ENCODE results near the gene SLC2A11.

Gene SLC2A11

DNA sequence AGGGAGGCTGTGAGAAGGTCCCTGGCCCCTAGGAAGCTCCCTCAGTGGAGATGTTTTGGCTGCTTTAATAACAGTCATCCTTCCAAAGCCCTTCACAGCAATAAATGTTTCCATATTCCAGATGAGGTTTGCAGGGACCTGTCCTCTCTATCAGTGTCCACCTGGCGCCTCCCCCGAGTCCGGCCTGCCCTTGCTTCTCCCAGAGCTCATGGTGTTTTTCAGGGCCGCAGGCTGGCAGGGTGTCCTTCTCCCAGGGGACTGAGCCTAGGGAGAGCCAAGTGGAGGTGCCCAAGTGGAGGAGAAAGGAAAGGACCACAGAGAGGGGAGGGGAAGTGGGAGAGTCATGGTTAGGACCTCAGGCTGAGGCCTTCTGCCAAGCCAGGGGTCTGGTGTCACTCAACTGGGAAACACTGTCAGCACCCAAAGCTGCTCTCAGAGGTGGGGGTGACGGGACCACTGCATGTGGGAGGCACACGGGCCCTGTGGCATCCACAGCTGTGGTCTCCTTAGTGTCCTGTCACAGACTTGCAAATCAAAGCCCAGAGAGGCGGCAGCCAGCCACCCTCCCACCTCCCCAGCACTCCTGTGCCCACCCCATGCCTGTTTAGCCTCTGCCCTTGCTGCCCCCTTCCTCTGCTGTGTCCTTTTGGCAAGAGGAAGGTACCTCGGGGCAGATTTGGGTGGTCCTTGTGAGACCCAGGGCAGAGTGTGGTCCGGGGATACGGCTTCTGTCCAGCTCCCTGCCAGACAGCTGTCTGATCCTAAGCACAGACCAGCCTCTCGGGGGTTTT is 25.3 kb upstream of the SLC2A11 start:
- no peak for DNase-seq

DNA sequence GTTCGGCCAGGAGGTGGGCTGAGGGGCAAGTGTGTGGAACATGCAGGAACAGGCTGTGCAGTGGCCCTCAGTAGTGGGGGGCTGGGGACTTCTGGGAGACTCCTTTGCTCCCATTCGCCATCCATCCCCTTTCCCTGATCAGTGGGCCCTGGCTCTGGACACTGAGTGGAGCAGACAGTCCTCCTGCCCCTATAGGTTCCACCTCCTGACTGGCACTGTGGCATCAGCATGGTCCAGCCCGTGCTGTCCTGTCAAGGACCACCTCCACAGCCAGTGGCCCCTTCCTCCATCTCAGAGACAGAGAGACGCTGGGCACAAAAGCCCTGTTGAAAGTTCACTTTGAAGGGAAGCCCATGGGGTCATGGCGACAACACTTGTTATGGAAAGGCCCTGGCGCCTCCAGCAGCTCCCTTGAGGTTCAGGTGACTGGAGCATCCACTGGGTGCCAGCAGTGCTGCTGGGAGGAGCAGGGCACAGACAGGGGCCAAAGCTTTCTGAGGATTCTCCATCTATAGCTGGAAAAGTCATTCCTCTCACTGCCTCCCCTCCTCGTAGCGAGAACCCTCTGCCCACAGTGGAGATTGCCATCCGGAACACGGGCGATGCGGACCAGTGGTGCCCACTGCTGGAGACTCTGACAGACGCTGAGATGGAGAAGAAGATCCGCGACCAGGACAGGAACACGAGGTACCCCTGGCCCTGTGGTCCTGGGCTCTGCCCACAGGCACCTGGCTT is 24.5 kb upstream of the SLC2A11 start:
- no peak for DNase-seq

DNA sequence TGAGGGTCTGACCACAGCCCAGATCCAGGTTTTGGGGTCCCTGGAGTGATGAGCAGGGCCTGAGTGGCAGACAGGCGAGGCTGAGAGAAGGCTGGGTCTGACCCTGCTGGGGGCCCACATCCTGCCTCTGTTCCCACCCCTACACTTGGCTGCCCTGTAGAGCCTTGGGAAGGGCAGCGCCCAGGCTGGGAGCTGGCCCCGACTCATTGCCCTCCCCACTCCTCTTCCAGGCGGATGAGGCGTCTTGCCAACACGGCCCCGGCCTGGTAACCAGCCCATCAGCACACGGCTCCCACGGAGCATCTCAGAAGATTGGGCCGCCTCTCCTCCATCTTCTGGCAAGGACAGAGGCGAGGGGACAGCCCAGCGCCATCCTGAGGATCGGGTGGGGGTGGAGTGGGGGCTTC is 23.8 kb upstream of the SLC2A11 start:
- DNase-seq: no peak

DNA sequence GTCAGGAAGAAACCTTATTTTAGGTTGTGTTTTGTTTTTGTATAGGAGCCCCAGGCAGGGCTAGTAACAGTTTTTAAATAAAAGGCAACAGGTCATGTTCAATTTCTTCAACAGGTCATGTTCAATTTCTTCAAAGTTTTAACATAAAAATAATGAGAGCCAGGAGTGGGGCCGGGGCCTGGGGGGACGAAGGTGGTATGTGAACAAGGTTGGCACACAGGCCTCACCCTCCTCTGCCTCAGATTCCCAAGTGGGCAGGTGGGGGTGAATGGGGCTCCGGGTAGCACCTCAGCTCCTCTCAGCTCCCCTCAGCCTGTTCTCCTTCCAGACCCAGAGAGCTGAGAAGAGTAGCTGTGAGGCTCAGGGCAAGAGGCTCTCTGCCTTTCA is 23.3 kb upstream of the SLC2A11 start:
- no peak for DNase-seq

DNA sequence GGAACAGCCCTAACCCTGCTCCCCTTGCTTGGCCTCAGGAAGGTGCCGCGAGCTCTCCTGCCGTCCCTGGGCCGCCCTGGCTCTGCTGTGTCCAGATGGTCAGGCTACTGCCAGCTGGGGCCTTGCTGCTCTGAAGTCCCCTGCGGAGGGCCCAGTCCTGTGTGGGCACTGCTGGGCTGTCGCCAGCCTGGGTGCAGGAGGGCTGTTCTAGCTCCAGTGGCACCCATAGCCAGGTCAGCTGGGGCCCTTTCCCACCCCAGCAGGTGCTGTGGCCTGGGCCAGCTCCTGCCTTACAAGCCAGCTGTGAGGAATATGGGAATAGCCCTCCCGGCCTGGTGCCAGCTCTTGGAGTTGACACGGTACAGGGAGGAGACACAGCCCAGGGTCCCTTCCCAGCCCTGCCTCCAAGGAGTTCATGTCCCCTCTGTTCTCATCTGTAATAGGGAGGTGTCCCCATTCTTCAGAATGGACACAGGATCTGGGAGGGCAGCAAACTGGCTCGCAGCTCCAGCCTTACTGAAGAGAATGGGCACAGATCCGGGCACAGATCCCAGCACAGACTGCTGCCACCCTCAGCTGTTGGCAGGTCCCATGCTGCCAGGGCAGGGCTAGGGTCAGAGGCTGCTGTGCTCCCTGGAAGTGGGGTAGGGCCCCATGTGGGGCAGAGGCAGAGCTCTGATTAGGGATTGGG is 22.7 kb upstream of the SLC2A11 start:
- no peak for DNase-seq

DNA sequence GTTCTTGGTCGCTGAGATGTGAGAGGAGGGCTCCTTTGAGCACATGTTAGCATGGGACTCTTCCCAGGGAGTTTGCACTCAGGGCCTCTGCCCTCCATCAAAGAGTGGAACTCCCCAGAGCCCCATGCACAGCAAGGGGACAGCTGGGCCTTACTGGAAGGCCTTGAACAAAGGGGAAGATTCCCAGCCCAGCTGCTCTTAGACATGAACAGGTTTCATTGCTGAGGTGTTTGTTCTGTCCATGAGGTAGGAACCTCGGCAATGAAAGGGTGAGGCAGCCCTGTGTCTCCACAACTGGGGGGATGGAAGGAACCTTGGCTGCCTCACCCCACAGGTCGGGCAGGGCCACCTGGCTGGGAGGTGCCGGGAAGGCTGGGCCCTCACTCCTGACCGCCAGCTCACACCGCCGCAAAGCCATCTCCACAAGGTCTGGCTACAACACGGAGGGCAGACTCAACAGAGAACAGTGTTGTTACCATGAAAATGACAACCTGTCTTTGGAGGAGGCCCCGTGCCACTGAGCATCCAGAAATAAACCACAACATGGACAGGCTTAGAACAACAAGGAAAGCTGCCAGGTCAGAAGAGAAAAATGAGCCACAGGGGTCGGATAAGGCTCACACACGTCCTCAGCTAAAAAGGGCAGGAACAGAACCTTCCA is 22.1 kb upstream of the SLC2A11 start:
- DNase-seq: no peak

DNA sequence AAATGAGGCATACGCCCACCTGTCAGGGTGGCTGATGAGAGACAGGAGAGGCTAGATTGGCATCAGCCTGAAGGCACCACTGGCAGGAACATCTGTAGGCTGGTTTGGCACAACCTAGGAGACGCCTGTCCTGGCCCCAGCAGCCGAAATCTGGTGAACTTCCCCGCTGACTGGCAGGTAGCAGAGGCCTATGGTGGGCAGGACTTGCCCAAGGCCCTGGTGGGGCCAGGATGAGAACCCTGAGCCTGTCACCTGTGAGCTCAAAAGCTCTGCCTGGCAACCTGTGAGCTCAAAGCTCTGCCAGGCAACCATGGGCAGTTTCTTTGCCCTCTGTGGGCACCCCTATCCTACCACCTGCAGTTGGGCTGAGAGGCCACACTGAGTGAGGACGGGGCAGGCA is 21.4 kb upstream of the SLC2A11 start:
- no peak for DNase-seq

DNA sequence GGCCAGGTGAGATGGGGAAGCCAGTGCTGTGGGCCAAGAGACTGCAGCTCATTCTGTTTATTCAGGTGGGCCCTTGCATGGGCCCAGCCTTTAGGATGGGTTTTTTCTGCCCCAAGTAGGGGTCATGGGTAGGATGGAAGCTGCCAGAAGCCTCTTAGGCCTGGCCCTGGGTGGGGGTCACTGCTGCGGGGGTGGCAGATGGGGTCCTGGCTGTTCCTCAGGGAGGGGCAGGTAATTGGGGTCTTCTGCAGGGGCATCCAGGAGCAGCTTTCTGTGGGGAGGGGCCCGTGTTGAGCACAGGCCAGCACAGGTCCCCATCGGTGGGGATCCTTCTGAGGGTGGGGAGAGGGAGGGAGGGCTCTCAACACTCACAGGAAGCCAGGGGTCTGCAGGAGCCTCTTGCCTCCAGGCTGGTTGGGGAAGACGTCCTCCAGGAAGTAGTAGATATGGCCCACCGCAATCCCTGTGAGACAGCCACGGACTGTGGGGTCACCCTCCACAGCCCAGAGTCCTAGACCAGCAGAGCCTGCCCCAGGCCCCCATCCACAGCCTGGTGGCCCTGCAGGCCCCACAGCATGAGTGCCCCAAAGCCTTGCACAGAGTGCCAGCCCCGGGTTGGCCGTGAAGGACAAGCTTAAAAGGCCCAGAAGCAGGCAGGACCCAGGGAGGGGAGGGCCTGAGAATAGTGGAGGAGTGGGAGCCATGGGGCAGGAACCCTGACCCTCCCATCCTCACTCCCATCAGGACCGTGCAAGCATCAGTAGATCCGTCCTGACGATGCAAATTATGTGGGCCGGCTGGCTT is 20.8 kb upstream of the SLC2A11 start:
- DNase-seq: no peak

DNA sequence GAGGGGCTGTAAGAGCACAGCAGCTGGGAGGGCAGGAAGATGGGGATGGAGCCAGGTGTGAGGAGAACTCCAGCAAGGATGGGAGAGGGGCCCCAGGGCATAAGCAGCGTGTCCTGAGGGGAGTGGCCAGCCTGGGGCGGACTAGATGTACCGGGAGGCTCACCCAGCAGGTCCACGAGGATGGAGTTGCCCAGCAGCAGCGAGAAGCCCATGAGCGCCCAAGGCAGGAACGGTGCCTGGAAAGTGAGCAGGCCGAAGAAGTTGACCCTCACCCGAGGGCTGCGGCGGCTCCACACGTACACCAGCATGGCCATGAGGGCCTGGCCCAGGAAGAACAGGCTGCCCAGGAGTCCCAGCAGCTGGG is 20.2 kb upstream of the SLC2A11 start:
- DNase-seq: no peak

DNA sequence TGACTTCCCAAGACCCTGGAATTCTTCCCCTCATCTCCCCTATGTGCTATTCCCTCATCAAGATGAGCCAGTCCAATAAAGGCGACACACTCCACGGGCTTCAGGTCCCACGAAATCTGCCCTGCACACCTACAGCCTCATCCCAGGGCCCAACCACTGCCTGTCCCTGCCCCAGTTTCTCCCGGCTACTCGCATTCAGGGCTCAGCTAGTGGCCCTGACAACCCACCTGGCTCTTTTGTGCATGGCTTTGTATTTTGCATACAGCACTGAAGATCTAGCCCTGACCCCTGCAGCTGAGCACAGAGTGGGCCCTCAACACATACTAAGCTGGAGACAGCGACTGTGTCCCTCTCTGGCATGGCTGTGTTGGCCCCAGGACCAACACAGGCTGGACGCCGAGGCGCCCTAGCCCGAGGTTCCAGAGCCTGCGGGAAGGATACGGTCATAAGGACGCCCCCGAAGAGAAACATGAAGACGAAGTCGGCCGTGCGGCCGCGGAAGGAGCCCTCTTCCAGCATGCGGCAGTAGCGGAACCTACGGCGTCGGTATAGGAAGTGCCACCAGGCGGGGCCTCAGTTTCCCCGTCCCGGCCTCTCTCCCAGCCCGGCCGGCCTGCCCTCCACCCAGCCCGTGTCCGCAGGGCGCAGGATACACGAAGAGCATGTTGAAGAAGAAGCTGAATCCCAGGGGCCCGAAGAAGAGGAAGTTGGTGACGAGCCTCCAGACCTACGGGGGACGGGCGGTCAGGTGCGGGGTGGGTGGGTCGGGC is 19.6 kb upstream of the SLC2A11 start:
- DNase-seq: no peak

DNA sequence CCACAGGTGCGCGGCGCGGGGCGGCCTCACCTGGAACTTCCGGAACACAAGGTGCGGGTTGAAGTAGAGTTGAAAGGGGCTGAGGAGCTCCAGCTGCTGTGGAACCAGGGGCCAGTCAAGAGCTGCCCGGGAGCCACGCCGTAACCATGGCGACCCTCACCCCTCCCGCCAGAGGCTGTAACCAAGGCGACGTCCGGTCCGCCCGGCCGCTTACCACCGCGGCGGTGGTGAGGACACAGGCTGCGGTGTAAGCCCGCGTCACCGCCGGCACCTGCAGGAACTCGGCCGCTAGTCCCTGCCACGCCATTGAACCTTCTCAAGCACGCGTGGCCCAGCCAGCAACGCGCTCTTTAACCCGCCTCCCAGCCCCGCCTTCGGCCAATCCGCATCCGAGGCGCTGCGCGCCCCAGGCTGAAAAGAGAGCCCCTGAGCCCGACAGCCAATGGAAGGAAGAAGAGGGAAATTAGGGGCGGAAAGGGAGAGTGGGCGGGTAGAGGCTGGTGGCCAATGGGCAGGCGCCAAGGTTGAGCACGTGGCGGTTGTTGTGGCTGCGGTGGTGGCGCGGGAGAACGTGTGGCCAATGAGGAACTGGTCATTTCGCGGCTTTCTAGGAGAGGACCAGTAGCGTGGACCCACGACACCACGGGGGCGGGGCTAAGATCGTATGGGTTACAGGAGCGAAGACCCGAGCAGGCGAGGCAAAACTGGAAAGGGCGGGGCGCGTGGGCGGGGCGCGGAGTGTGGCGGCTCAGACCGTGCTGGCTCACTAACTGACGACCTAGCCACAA is 18.8 kb upstream of the SLC2A11 start, which contains the start of gene DERL3:
Gene DERL3 (minus strand): TSS at position 326 of the 788 bp plus-strand sequence. CDS start 19 bp downstream, at position 307.
- DNase-seq: peak; percentile 91

DNA sequence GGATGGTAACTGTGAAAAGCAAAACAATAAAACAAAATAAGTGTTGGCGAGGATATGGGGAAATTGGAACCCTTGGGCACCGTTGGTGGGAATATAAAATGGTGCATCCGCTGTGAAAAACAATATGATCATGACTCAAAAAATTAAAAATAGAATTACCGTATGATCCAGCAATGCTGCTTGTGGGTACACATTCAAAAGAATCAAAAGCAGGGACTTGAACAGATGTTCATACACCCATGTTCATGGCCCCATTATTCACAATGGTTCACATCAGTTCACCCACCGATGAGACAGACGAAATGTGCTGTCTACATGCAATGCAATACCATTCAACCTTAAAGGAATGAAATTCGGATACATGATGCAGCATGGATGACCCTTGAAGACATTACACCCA is 17.6 kb upstream of the SLC2A11 start:
- no peak for DNase-seq

DNA sequence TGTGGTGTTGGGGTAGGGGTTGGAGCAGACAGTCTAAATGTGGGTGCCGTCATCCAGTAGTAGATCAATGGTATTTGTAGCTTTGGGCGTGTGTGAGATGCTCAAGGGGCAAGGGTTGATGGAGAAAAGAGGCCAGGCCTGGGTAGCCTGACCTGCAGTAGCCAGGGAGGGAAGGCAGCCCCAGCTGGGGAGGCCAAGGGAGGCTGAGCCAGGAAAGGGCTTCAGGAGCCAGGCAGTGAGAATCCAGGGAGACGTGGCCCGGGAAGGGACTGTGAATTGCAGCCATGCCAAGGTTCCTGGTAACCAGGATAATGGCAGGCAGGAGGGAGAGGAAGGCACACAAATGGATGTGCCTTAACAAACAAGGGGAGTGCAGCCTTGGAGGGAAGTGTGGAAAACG is 16.4 kb upstream of the SLC2A11 start:
- no peak for DNase-seq

DNA sequence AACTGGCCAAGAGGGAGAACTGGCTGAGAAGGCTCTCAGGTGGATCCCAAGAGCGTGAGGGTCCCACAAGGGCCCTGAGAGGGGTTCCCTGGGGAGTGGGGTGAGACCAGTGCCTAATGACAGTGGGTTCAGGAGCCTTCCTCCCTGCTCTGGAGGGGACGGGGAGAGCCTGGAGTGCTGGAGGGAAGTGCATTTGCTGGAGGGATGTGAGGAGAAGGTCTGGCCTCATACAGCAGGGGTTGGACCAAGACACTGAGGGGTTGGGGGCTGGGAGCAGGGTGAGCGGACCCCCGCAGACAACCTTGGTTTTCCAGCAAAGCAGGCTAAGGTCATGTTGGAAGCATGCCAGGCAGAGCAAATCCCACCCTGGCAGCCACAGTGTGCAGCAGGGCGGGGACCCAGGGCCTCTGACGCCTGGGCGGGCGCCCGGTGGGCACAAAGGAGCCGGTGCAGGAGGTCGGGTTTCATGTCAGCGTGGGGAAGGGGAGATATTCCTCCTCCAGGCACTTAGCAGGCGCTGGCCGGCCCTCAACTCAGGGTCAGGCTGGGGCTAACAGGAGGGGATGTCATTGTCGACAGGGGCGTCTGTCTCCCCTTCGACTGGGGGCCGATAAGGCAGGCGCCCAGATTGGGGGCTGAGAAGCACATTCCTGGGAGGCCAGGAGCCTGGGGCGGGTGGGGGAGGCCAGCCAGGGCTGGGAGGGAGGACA is 15.8 kb upstream of the SLC2A11 start:
- DNase-seq: no peak

DNA sequence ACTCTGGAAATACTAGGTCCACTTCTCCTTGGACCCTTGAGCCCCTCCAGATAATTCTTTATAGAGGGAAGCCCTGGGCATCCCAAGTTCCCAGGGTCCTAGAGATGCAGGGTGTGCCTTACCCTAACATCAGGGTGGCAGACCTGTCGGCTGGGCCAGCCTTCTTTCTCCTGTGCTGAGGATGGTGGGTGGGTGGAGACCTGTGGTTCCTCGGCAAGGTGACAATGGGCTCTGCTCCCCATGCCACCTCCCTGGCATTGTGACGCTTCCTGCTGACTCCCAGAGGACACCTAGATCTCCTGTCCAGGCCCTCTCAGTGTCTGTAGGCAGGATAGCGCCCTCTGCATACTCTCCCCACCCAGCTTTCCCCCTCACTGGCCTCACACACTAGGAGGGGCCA is 15.1 kb upstream of the SLC2A11 start:
- DNase-seq: no peak

DNA sequence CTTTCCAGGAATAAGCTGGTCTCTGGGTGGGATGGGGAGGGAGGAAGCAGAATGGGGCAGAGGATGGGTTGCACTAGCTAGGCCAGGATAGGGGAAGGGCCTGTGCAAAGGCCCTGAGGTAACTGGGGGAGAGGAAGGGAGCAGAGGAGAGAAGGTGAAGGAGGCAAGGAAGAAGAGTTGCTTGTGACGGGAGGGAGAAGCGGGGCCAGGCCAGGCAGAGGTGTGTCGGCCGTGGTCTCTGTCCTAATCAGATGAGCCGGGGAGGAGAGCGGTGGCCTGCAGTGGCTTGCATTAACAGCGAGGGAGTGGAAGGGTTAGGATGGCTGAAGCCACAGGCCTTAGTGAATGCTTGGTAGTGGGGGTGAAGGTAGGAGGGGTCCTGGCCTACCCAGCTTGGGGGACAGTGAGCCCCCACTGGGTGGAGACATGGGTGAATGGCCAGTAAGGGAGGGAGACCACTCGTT is 12.9 kb upstream of the SLC2A11 start:
- no peak for DNase-seq

DNA sequence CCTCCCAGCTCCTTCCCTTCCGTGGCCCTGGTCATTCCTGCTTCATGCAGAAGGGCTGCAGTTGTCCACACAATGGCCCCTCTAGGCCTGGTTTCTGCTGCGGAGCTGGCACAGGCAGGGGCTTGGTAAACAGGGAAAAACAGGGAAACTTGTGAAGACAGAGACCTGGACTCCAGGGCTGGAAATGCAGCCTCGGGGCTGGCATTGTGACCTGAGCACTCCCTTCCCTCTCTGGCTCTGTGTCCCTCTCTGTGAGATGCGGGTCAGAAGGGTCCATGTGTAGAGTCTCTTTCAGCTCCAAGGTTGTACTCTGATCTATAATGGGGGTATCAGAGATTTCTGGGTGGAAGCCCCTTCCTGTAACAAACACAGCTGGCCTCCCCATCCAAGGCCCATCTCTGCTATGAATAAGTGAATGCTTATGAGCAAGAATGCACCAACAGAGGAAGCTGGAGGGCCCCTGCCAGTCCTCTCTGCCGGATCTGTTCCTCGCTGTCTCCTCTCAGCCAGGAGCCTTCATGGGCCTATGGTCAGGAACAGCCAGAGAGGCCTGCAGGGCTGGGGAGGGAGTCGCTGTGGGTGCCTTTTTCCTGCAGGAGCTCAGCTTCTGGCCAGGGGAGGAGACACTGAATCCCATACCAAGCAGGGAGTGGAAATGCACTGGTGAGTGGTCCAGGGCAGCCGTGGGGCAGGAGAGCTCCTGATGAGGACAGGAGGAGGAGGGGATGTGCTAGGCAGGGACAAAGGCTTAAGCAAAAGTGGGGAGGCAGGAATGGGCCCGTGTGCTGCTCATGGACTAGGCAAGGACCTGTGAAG is 12.2 kb upstream of the SLC2A11 start:
- no peak for DNase-seq

DNA sequence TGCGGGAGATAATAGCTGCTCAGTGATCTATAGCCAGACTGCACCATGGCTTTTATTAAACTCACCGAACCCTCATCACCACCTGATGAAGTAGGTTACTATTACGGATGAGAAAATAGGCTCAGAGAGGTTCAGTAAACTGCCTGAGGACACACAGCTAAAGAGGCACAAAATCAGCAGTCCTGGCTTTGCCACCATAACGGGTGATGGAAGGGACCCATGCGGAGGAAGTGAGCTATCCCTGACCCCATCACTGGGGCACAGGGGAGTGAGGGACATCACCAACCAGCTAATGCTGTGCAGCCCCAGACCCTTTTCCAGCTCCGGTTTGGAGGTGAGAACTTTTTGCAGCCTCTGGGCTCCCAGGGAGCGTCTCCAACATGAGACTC is 11.6 kb upstream of the SLC2A11 start:
- DNase-seq: no peak

DNA sequence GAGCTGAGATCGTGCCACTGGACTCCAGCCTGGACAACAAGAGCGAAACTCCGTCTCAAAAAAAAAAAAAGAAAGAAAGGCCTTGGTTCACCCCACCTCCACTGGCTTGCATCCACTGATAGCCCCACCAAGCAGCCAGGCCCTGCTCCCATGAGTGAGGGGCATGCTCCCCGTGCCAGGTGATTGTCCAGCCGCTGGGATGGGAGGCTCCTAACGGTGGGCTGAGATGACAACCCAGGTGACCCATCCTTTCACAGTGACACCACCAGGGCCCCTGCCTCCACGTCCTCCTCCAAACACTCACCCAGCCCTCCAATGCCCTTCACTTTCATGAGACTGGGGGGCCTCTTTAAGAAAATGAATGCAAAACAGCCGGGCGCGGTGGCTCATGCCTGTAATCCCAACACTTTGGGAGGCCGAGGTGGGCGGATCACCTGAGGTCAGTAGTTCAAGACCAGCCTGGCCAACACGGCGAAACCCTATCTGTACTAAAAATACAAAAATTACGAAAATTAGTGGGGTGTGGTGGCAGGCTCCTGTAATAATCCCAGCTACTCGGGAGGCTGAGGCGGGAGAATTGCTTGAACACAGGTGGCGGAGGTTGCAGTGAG is 10.3 kb upstream of the SLC2A11 start:
- no peak for DNase-seq
